Loucy (cell line): Measurements from ENCODE around the gene NBEAL2.

ENCODE experiments used
- H2AFZ ChIP-seq: fragments of 200-600 bp; sonication (generic); 2 replicates; pipeline ENCODE4 v1.6.0; 2016; ENCODE audit warnings: antibody characterized with exemption, mild to moderate bottlenecking, low read length, moderate library complexity
- H3F3A ChIP-seq: fragments of 200-600 bp; 2 replicates; pipeline ENCODE4 v1.6.0; 2016; ENCODE audit warnings: antibody characterized with exemption, low read depth, mild to moderate bottlenecking
- H3K27me3 ChIP-seq: fragments of 200-600 bp; sonication (generic); 2 replicates; pipeline ENCODE4 v1.6.1; 2014; ENCODE audit warnings: low read length, mild to moderate bottlenecking; ENCODE audit not compliant: insufficient read depth, poor library complexity, severe bottlenecking
- H3K36me3 ChIP-seq: fragments of 200-600 bp; sonication (generic); 2 replicates; pipeline ENCODE4 v1.6.1; 2016; ENCODE audit warnings: low read length; ENCODE audit not compliant: insufficient read depth
- H3K4me1 ChIP-seq: fragments of 200-600 bp; sonication (generic); 2 replicates; pipeline ENCODE4 v1.5.1; 2014; ENCODE audit warnings: low read length, mild to moderate bottlenecking; ENCODE audit not compliant: insufficient read depth, poor library complexity, severe bottlenecking
- H3K4me2 ChIP-seq: fragments of 200-600 bp; sonication (generic); 2 replicates; pipeline ENCODE4 v1.6.0; 2014; ENCODE audit warnings: antibody characterized with exemption, low read length, low read depth, mild to moderate bottlenecking; ENCODE audit not compliant: poor library complexity, severe bottlenecking
- H3K4me3 ChIP-seq: fragments of 200-600 bp; sonication (generic); 2 replicates; pipeline ENCODE4 v1.5.1; 2014; ENCODE audit warnings: low read length, mild to moderate bottlenecking, mixed read lengths; ENCODE audit not compliant: poor library complexity, severe bottlenecking
- H3K79me2 ChIP-seq: fragments of 200-600 bp; sonication (generic); 2 replicates; pipeline ENCODE4 v1.6.1; 2014; ENCODE audit warnings: low read length; ENCODE audit not compliant: insufficient read depth
- H3K9ac ChIP-seq: fragments of 200-600 bp; sonication (generic); 2 replicates; pipeline ENCODE4 v1.6.0; 2014; ENCODE audit warnings: mild to moderate bottlenecking, low read depth, low read length, moderate library complexity; ENCODE audit not compliant: poor library complexity, severe bottlenecking
- H3K9me2 ChIP-seq: fragments of 200-600 bp; sonication (generic); replicated peaks from 2 replicates; pipeline ENCODE4 v1.6.1; 2016; ENCODE audit warnings: low read depth, low read length, mixed read lengths
- H3K9me3 ChIP-seq: fragments of 200-600 bp; sonication (generic); 2 replicates; pipeline ENCODE4 v1.6.1; 2014; ENCODE audit warnings: mild to moderate bottlenecking, antibody characterized with exemption, low read length, low read depth; ENCODE audit not compliant: insufficient read depth
- H4K20me1 ChIP-seq: fragments of 200-600 bp; sonication (generic); 2 replicates; pipeline ENCODE4 v1.6.0; 2014; ENCODE audit warnings: antibody characterized with exemption, low read length, mild to moderate bottlenecking; ENCODE audit not compliant: insufficient read depth, poor library complexity, severe bottlenecking
- CTCF ChIP-seq: fragments of 200-600 bp; sonication (generic); conservative IDR thresholded peaks from 2 replicates; pipeline ENCODE4 v1.5.1; 2014; ENCODE audit warnings: mild to moderate bottlenecking, antibody characterized with exemption, low read length
- EZH2phosphoT487 ChIP-seq: fragments of 200-600 bp; IDR thresholded peaks from 2 replicates; pipeline ENCODE4 v1.6.1; 2018; ENCODE audit warnings: antibody characterized with exemption, mild to moderate bottlenecking, moderate library complexity, borderline replicate concordance

NBEAL2 gene

GRCh38 chr3:47011371-47011770 is 31.9 kb downstream of the NBEAL2 start:
- Histone ChIP-seq H3K27me3 (no peaks in the 10 kb centered on the region), H3K9ac (no peak overlapping the region), H2AFZ (no peak overlapping the region), H4K20me1 (no peaks in the 10 kb centered on the region), H3K9me3 (no peaks in the 10 kb centered on the region), H3K9me2 (no peaks in the 10 kb centered on the region), H3K4me2 (no peak overlapping the region), H3K4me1 (peaks cover 36% of the 10 kb centered on the region), H3F3A (peaks cover 11% of the 10 kb centered on the region), H3K79me2 (no peaks in the 10 kb centered on the region), H3K4me3 (no peak overlapping the region), H3K36me3 (peaks cover 39% of the 10 kb centered on the region; the same call in 1 of the 2 replicates)
- no peak for TF ChIP-seq EZH2phosphoT487
- TF ChIP-seq CTCF, result no peak

- Histone ChIP-seq H3K4me1 (peaks cover 46% of the 10 kb centered on the region), H3K9me2 (no peaks in the 10 kb centered on the region), H3K79me2 (no peaks in the 10 kb centered on the region), H4K20me1 (no peaks in the 10 kb centered on the region), H3F3A (peaks cover 21% of the 10 kb centered on the region), H3K4me3 (no peak overlapping the region), H2AFZ (no peak overlapping the region), H3K27me3 (no peaks in the 10 kb centered on the region), H3K9me3 (no peaks in the 10 kb centered on the region), H3K4me2 (no peak overlapping the region), H3K36me3 (peaks cover 28% of the 10 kb centered on the region; the same call in 1 of the 2 replicates), H3K9ac (no peak overlapping the region)
- TF ChIP-seq EZH2phosphoT487, result no peak
- TF ChIP-seq CTCF, result no peak
Observed at GRCh38 chr3:47012342-47013230, 33.1 kb downstream of the NBEAL2 start.

GRCh38 chr3:47013231-47013630 is 33.8 kb downstream of the NBEAL2 start:
- Histone ChIP-seq H3K27me3 (no peaks in the 10 kb centered on the region), H2AFZ (no peak overlapping the region), H3K9me3 (no peaks in the 10 kb centered on the region), H3K4me3 (no peak overlapping the region), H3F3A (peaks cover 28% of the 10 kb centered on the region), H3K4me2 (no peak overlapping the region), H3K9me2 (no peaks in the 10 kb centered on the region), H4K20me1 (no peaks in the 10 kb centered on the region), H3K4me1 (peaks cover 52% of the 10 kb centered on the region), H3K79me2 (peaks cover under 1% of the 10 kb centered on the region), H3K36me3 (peaks cover 21% of the 10 kb centered on the region; the same call in 1 of the 2 replicates), H3K9ac (no peak overlapping the region)
- TF ChIP-seq EZH2phosphoT487 (no peak), CTCF (no peak)
